Effector memory CD4-positive, alpha-beta T cell (primary cell): Measurements from ENCODE around the gene IFNGR2.

Source experiments
- DNase-seq, 3 donors: peaks; one replicate each; pipeline ENCODE4 v3.0.0-alpha.2; 2020
- H3K27ac ChIP-seq: 2 replicates; pipeline ENCODE4 v1.7.0; 2013; ENCODE audit warnings: mild to moderate bottlenecking, low read length, moderate library complexity; ENCODE audit not compliant: insufficient read depth, poor library complexity, severe bottlenecking
- H3K27me3 ChIP-seq: replicated peaks from 2 replicates; pipeline ENCODE4 v1.7.0; 2013; ENCODE audit warnings: mild to moderate bottlenecking, low read length; ENCODE audit not compliant: insufficient read depth, control insufficient read depth, poor library complexity, severe bottlenecking
- H3K36me3 ChIP-seq: 2 replicates; pipeline ENCODE4 v1.7.0; 2013; ENCODE audit warnings: mild to moderate bottlenecking, low read length, moderate library complexity; ENCODE audit not compliant: control insufficient read depth, insufficient read depth
- H3K4me1 ChIP-seq: 2 replicates; pipeline ENCODE4 v1.7.0; 2013; ENCODE audit warnings: low read length, mild to moderate bottlenecking; ENCODE audit not compliant: control insufficient read depth, insufficient read depth, poor library complexity, severe bottlenecking
- H3K4me3 ChIP-seq: 2 replicates; pipeline ENCODE4 v1.7.0; 2013; ENCODE audit warnings: low read length, low read depth, mild to moderate bottlenecking; ENCODE audit not compliant: insufficient read depth, poor library complexity, severe bottlenecking
- H3K9me3 ChIP-seq: 2 replicates; pipeline ENCODE4 v1.7.0; 2013; ENCODE audit warnings: mild to moderate bottlenecking, low read length, moderate library complexity; ENCODE audit not compliant: control insufficient read depth

Gene IFNGR2

DNA sequence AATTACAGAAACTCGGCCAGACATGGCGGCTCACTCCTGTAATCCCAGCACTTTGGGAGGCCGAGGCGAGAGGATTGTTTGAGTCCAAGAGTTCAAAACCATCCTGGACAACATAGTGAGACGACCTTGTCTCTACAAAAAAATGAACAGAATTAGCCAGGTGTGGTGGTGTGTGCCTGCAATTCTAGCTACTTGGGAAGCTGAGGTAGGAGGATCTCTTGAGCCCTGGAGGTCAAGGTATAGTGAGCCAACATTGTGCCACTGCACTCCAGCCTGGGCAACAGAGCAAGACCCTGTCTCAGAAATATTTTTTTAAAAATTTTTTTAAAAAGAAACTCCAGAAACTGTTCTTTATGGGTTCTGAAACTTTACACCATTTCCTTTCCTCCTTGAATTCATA lies 38.4 kb upstream of the IFNGR2 start:
- Histone ChIP-seq H3K9me3 (peaks cover 11% of the 10 kb centered on the region), H3K27me3 (no peaks in the 10 kb centered on the region), H3K27ac (no peak overlapping the region), H3K36me3 (no peaks in the 10 kb centered on the region), H3K4me1 (peaks cover 3% of the 10 kb centered on the region), H3K4me3 (no peak overlapping the region)
- no peak for DNase-seq

DNA sequence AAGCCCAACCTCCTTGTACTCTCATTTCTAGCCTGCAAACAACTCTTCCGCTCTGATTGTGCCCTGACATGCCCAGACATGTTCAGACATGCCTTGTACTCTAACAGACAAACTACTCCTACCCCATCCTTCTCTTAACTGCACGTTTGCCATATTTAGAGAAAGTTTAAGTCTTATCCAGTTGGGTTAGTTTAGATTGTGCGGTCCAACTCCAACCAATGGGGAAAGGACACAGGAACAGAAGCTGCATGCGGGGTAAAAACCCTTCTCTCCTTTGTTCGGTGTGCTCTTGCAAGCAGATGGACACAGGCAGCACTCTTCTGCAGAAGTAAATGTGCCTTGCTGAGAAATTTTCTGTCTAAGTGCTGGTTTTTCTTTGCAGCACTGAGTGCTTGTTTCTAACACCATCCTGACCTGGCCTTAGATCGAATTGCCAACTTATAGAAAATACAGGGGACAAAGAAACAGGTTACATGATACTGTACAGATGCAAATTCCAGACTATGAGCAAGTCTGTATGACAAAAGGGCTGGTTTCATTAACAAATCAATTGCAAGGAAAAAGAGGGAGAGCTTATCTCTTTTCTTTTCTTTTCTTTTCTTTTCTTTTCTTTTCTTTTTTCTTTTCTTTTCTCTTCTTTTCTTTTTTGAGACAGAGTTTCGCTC lies 35.8 kb upstream of the IFNGR2 start:
- H3K27ac ChIP-seq = no peak overlapping the region
- H3K4me1 ChIP-seq = no peaks in the 10 kb centered on the region
- DNase-seq = no peak
- H3K4me3 ChIP-seq = no peak overlapping the region
- no peaks in the 10 kb centered on the region for H3K36me3 ChIP-seq
- no peaks in the 10 kb centered on the region for H3K27me3 ChIP-seq
- peaks cover 11% of the 10 kb centered on the region for H3K9me3 ChIP-seq

DNA sequence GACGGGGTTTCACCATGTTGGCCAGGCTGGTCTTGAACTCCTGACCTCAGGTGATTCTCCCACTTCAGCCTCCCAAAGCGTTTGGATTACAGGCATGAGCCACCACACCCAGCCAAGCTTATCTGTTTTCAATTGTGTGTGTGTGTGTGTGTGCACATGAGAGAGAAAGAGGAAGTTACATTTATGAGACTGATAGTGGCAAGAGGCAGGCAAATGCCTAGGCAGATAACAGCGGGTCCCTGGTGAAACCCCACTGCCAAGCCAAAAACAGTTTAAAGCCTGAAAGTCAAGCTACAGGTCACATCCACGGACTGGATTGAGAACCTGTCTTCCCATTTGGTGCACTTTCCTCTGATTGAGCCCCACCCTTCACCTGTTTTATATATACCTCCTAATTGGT lies 35.1 kb upstream of the IFNGR2 start:
- Histone ChIP-seq H3K4me3 (no peak overlapping the region), H3K36me3 (no peaks in the 10 kb centered on the region), H3K27me3 (no peaks in the 10 kb centered on the region), H3K4me1 (no peaks in the 10 kb centered on the region), H3K9me3 (peaks cover 11% of the 10 kb centered on the region), H3K27ac (no peak overlapping the region)
- no peak for DNase-seq

DNA sequence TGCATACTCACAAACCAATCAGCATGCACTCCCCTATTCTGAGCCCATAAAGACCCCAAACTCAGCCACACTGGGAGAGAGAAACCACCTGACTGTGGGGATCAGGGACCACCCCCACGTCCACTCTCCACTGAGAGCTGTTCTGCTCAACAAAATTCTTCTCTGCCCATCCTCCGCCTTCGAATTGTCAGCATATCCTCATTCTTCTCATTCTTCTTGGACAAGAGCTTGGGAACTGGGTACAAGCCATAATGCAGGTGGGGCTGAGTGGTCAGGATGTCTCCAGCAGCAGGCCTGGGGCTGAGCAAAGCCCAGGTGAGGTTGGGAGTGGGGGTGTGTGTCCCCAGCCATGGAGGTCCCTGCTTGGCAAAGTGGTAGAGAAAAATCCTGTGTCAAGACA lies 34.6 kb upstream of the IFNGR2 start:
- Histone ChIP-seq H3K27ac (no peak overlapping the region), H3K4me1 (no peaks in the 10 kb centered on the region), H3K4me3 (no peak overlapping the region), H3K27me3 (no peaks in the 10 kb centered on the region), H3K36me3 (no peaks in the 10 kb centered on the region), H3K9me3 (peaks cover 11% of the 10 kb centered on the region)
- DNase-seq = no peak

DNA sequence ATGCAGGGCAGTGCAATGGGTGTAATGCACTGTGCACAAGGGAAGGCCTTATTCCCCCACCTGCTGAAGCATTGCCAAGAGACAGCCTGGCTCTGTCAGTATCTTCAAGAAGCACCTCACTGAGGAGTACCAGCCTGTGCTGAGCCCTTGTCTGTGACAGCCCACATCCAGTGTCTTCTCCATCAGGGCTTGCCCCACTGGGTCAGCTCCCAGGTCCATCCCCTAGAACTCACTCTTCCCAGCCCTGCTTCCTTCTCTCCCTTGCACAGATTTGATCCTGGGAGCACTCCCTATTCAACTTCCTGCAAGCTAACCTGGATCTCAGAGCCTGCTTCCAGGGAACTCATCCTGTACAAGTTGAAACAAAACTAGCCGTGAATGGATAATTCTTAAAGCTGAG lies 33.6 kb upstream of the IFNGR2 start:
- Histone ChIP-seq H3K4me3 (no peak overlapping the region), H3K27me3 (no peaks in the 10 kb centered on the region), H3K9me3 (peaks cover 11% of the 10 kb centered on the region), H3K27ac (no peak overlapping the region), H3K4me1 (no peaks in the 10 kb centered on the region), H3K36me3 (no peaks in the 10 kb centered on the region)
- DNase-seq = no peak

DNA sequence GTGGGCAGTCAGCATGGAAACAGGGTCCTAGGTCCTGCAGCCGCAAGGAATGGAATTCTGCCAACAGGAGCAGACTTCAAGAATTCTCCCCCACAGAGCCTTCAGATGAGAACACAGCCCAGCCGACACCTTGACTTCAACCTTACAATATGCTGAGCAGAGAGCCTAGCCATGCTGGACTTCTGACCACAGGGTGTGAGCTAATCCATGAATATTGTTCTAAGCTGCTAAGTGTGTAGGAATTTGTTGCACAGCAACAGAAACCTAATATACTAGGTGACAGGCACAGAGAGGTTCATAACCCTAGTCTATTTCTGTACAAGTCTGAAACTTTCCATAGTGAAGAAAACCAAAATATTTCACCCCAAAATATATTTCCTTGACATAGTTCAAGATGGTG lies 32.9 kb upstream of the IFNGR2 start:
- Histone ChIP-seq H3K4me3 (no peak overlapping the region), H3K4me1 (no peaks in the 10 kb centered on the region), H3K36me3 (no peaks in the 10 kb centered on the region), H3K27ac (no peak overlapping the region), H3K9me3 (peaks cover 11% of the 10 kb centered on the region), H3K27me3 (no peaks in the 10 kb centered on the region)
- DNase-seq = no peak

DNA sequence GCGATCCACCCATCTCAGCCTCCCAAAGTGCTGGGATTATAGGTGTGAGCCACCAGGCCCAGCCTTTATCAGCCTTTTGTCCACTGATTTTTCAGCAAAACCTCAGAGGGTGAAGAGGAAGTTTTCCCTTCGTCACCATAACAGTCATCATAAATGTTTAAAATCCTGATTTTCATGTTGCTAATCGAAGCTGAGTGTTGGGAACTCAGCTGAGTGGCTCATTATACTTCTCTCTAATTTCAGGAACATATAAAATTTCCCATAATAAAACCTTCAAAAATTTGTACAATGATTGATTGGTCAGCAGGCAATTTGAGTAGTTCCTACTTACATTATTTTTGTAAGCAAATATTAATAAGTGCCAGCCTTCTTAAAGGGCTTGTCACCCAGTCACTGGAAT lies 31.8 kb upstream of the IFNGR2 start:
- no peaks in the 10 kb centered on the region for H3K27me3 ChIP-seq
- DNase-seq = no peak
- no peak overlapping the region for H3K4me3 ChIP-seq
- no peaks in the 10 kb centered on the region for H3K4me1 ChIP-seq
- no peak overlapping the region for H3K27ac ChIP-seq
- H3K36me3 ChIP-seq = no peaks in the 10 kb centered on the region
- H3K9me3 ChIP-seq = peaks cover 11% of the 10 kb centered on the region

DNA sequence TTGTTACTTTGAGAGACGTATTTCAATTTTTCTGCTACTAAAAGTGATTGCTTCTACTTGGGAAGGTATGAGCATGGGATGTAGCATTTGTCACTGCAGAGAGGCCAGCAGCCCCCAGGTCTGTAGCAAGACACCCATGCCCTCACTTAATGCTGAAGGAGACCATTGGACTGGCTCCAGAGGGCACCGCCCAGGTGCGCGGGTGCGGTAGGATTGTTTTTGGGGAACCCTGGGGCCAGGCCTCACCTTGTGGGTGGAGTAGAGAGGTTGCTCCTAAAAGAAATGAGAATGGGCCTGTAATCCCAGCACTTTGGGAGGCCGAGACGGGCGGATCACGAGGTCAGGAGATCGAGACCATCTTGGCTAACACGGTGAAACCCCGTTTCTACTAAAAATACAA lies 30.6 kb upstream of the IFNGR2 start:
- peaks cover under 1% of the 10 kb centered on the region for H3K9me3 ChIP-seq
- H3K4me3 ChIP-seq = no peak overlapping the region
- no peaks in the 10 kb centered on the region for H3K36me3 ChIP-seq
- H3K27me3 ChIP-seq = no peaks in the 10 kb centered on the region
- no peak overlapping the region for H3K27ac ChIP-seq
- no peaks in the 10 kb centered on the region for H3K4me1 ChIP-seq
- DNase-seq = no peak

DNA sequence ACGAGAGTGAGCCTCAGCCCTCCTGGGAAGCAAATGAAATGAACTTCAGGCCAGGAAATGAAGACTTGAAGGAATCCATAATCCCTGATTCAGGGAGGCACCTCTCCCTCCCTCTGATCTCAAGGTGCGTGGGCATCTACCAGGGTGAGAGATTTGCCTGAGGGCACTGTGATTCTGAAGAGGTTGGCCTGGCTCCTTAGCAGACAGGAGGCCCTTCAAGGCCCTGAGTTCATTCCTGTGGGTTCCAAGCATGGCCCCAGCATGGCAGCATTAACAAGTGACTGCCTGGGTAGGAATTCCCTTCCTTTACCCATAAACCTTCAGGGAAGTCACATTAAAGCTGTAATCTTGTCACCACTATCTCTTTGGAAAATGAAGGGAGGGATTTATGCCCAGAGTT lies 29.8 kb upstream of the IFNGR2 start:
- H3K36me3 ChIP-seq = no peaks in the 10 kb centered on the region
- no peak overlapping the region for H3K27ac ChIP-seq
- H3K4me1 ChIP-seq = no peaks in the 10 kb centered on the region
- no peak for DNase-seq
- no peak overlapping the region for H3K4me3 ChIP-seq
- H3K27me3 ChIP-seq = no peaks in the 10 kb centered on the region
- no peaks in the 10 kb centered on the region for H3K9me3 ChIP-seq

DNA sequence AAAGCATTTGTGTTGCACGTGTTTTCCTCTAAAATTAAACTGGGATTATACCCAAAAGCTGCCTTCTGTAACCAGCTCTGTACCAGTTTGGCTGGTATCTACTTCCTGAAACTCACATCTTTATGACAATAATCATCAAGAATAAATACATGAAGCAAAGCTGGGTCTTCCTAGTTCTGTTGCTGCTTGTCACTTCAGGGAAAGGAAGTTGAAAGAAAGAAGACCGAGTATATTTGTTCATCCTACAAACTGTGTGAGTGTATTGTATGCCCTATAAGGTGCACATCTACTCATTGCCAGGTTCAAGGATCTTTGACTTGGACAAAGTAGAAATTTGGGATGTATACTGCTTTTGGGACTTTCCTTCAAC lies 29.1 kb upstream of the IFNGR2 start:
- H3K27ac ChIP-seq = no peak overlapping the region
- H3K4me1 ChIP-seq = no peaks in the 10 kb centered on the region
- no peaks in the 10 kb centered on the region for H3K36me3 ChIP-seq
- H3K27me3 ChIP-seq = no peaks in the 10 kb centered on the region
- H3K4me3 ChIP-seq = no peak overlapping the region
- no peak for DNase-seq
- H3K9me3 ChIP-seq = no peaks in the 10 kb centered on the region
